DND-41 (cell line): ENCODE measurements around the gene ARTN.
A peak's percentile ranks its signal among the peaks of the same experiment; 100 is the strongest.

Experiments
- ATAC-seq: fragments of 200-7000 bp; cut with Tn5 transposase; 3 replicates; pipeline ENCODE4 v1.9.1; 2021; ENCODE audit warnings: low read depth; ENCODE audit not compliant: insufficient read depth
- DNase-seq: peaks from one replicate; pipeline ENCODE4 v3.0.0-alpha.2; 2020
- H2AFZ ChIP-seq: 2 replicates; pipeline ENCODE4 v1.6.0; 2012; ENCODE audit warnings: low read depth, low read length
- H3K27ac ChIP-seq: 2 replicates; pipeline ENCODE4 v1.5.1; 2012; ENCODE audit warnings: low read length, inconsistent platforms
- H3K27me3 ChIP-seq: fragments of 200-600 bp; sonication (generic); 2 replicates; pipeline ENCODE4 v1.6.0; 2012; ENCODE audit warnings: low read length, mild to moderate bottlenecking, inconsistent platforms; ENCODE audit not compliant: insufficient read depth, poor library complexity
- H3K36me3 ChIP-seq: 2 replicates; pipeline ENCODE4 v1.5.1; 2012; ENCODE audit warnings: low read length, inconsistent platforms; ENCODE audit not compliant: insufficient read depth
- H3K4me1 ChIP-seq: 2 replicates; pipeline ENCODE4 v1.5.1; 2012; ENCODE audit warnings: mild to moderate bottlenecking, low read length; ENCODE audit not compliant: insufficient read depth
- H3K4me2 ChIP-seq: 2 replicates; pipeline ENCODE4 v1.6.0; 2012; ENCODE audit warnings: mild to moderate bottlenecking, moderate library complexity, low read length, inconsistent platforms; ENCODE audit not compliant: insufficient read depth
- H3K4me3 ChIP-seq, 2 experiments: fragments of 200-600 bp in 1 of 2; shearing (Covaris generic) in 1 of 2; 2 replicates each; pipeline ENCODE4 v1.5.1; 2012 to 2016; ENCODE audit warnings: inconsistent platforms in 2 of 2, low read length in 2 of 2, mild to moderate bottlenecking in 2 of 2, low read depth in 1 of 2, moderate library complexity in 1 of 2
- H3K79me2 ChIP-seq: 2 replicates; pipeline ENCODE4 v1.6.0; 2012; ENCODE audit warnings: low read length, inconsistent platforms; ENCODE audit not compliant: insufficient read depth
- H3K9ac ChIP-seq: 2 replicates; pipeline ENCODE4 v1.6.0; 2012; ENCODE audit warnings: low read depth, mild to moderate bottlenecking, inconsistent platforms, low read length, moderate library complexity
- H3K9me3 ChIP-seq: 2 replicates; pipeline ENCODE4 v1.5.1; 2012; ENCODE audit warnings: low read length, moderate library complexity, mild to moderate bottlenecking, inconsistent platforms; ENCODE audit not compliant: insufficient read depth, severe bottlenecking
- H4K20me1 ChIP-seq: 2 replicates; pipeline ENCODE4 v1.6.0; 2012; ENCODE audit warnings: low read length; ENCODE audit not compliant: insufficient read depth
- EZH2 ChIP-seq: IDR thresholded peaks from 3 replicates; pipeline ENCODE4 v1.6.1; 2012; ENCODE audit warnings: borderline replicate concordance, low read depth, mild to moderate bottlenecking, moderate library complexity, low read length, inconsistent platforms; ENCODE audit not compliant: severe bottlenecking
- TF ChIP-seq, protein P1 (sequence below): IDR thresholded peaks from 2 replicates; pipeline ENCODE4 v1.5.1; 2012; ENCODE audit warnings: borderline replicate concordance, low read length, moderate library complexity, mild to moderate bottlenecking; ENCODE audit not compliant: poor library complexity, severe bottlenecking; ENCODE audit errors: extremely low read depth

The ARTN gene

DNA sequence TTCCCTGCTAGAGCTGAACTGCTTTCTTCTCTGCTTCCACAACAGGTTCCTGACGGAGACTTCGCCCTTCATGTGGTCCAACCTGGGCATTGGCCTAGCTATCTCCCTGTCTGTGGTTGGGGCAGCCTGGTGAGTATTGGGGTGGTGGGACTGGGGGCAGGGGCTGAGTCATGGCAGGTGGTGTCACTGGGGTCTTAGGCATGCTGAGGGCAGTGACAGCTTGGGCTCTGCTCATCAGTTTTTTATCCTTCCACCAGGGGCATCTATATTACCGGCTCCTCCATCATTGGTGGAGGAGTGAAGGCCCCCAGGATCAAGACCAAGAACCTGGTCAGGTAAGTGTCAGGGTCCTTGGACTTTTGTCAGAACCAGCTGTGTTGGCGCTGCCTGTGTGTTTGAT lies 42.4 kb downstream of the ARTN start:
- peak overlapping the region; percentile 70 to 96; a peak in 3 of 4 replicates for H3K4me3 ChIP-seq
- H3K9me3 ChIP-seq = no peaks in the 10 kb centered on the region
- peaks cover 7% of the 10 kb centered on the region for H3K27me3 ChIP-seq
- peaks cover 30% of the 10 kb centered on the region for H4K20me1 ChIP-seq
- H3K27ac ChIP-seq = peak overlapping the region; percentile 77; the same call in 1 of the 2 replicates
- peaks cover 54% of the 10 kb centered on the region for H3K4me1 ChIP-seq
- peaks cover 27% of the 10 kb centered on the region for H3K79me2 ChIP-seq
- no peak overlapping the region for H2AFZ ChIP-seq
- peaks cover 39% of the 10 kb centered on the region for H3K36me3 ChIP-seq
- TF ChIP-seq, protein P1, sequence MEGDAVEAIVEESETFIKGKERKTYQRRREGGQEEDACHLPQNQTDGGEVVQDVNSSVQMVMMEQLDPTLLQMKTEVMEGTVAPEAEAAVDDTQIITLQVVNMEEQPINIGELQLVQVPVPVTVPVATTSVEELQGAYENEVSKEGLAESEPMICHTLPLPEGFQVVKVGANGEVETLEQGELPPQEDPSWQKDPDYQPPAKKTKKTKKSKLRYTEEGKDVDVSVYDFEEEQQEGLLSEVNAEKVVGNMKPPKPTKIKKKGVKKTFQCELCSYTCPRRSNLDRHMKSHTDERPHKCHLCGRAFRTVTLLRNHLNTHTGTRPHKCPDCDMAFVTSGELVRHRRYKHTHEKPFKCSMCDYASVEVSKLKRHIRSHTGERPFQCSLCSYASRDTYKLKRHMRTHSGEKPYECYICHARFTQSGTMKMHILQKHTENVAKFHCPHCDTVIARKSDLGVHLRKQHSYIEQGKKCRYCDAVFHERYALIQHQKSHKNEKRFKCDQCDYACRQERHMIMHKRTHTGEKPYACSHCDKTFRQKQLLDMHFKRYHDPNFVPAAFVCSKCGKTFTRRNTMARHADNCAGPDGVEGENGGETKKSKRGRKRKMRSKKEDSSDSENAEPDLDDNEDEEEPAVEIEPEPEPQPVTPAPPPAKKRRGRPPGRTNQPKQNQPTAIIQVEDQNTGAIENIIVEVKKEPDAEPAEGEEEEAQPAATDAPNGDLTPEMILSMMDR = no peak
- TF ChIP-seq EZH2 = no peak
- ATAC-seq = no peak
- DNase-seq = no peak
- H3K4me2 ChIP-seq = peak overlapping the region; percentile 74
- peak overlapping the region; percentile 90 for H3K9ac ChIP-seq

GRCh38 chr1:43976890-43977289 lies 43.3 kb downstream of the ARTN start:
- no peaks in the 10 kb centered on the region for H3K9me3 ChIP-seq
- H4K20me1 ChIP-seq = peaks cover 30% of the 10 kb centered on the region
- no peak for DNase-seq
- no peak for ATAC-seq
- H3K27me3 ChIP-seq = peaks cover 7% of the 10 kb centered on the region
- H3K79me2 ChIP-seq = peaks cover 24% of the 10 kb centered on the region
- H3K4me1 ChIP-seq = peaks cover 47% of the 10 kb centered on the region
- H3K4me3 ChIP-seq = peak overlapping the region in 1 of 2 experiments; percentile 70; a peak in 1 of 4 replicates
- H3K4me2 ChIP-seq = peak overlapping the region; percentile 74
- TF ChIP-seq EZH2 = no peak
- TF ChIP-seq, protein P1 = no peak
- no peak overlapping the region for H3K27ac ChIP-seq
- H3K36me3 ChIP-seq = peaks cover 37% of the 10 kb centered on the region
- H2AFZ ChIP-seq = no peak overlapping the region
- no peak overlapping the region for H3K9ac ChIP-seq

DNA sequence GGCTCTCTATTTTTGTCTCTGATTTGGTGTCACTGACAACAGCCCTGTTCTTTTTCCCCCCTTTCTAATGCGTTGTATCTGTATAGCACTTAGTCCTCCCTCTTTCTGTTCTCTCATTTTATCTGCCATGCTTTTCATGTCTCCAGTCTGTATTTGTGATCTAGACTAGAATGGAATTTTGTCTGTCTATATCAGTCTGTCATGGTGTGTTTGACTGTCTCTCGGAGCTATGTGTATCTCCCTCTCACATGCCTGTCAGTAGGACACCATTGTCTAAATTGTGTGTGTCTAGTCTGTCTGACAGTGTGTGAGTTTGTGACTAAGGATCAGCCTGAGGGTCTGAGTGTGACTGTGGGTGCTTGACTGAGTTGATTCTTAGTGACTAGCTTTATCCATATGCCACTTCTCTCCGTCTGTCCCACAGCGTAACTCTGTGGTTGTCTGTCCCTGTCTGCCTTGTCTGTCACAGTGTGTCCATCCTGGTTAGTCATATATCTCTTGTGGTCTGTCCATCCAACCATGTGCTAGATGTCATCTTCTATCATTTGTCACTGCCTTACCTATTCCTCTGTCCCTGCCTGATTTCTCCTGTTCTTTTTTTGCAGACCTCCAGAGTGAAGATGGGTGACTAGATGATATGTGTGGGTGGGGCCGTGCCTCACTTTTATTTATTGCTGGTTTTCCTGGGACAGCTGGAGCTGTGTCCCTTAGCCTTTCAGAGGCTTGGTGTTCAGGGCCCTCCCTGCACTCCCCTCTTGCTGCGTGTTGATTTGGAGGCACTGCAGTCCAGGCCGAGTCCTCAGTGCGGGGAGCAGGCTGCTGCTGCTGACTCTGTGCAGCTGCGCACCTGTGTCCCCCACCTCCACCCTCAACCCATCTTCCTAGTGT lies 44.0 kb downstream of the ARTN start:
- no peak overlapping the region for H2AFZ ChIP-seq
- DNase-seq = no peak
- peak overlapping the region; percentile 74; the same call in 1 of the 2 replicates for H3K4me2 ChIP-seq
- H3K9me3 ChIP-seq = no peaks in the 10 kb centered on the region
- H3K36me3 ChIP-seq = peaks cover 30% of the 10 kb centered on the region
- ATAC-seq = no peak
- H3K27ac ChIP-seq = no peak overlapping the region
- TF ChIP-seq EZH2 = no peak
- TF ChIP-seq, protein P1 = no peak
- H4K20me1 ChIP-seq = peaks cover 30% of the 10 kb centered on the region
- peaks cover 24% of the 10 kb centered on the region for H3K79me2 ChIP-seq
- no peak overlapping the region for H3K9ac ChIP-seq
- peaks cover 7% of the 10 kb centered on the region for H3K27me3 ChIP-seq
- peaks cover 47% of the 10 kb centered on the region for H3K4me1 ChIP-seq
- H3K4me3 ChIP-seq = no peak overlapping the region
